MM.1S (cell line): ENCODE measurements around the gene ARHGEF10L.

Experiments
- DNase-seq: peaks from one replicate; pipeline ENCODE4 v3.0.0-alpha.2; 2015
- H2AFZ ChIP-seq: fragments of 300-600 bp; sonication (generic); 2 replicates; pipeline ENCODE4 v1.6.0; 2016; ENCODE audit warnings: antibody characterized with exemption, low read length
- H3F3A ChIP-seq: fragments of 300-600 bp; sonication (generic); 2 replicates; pipeline ENCODE4 v1.6.1; 2016; ENCODE audit warnings: mild to moderate bottlenecking, antibody characterized with exemption, low read length, moderate library complexity, mixed read lengths; ENCODE audit not compliant: insufficient read depth
- H3K27ac ChIP-seq: fragments of 300-600 bp; sonication (generic); 2 replicates; pipeline ENCODE4 v1.5.1; 2016; ENCODE audit warnings: mild to moderate bottlenecking, low read length
- H3K27me3 ChIP-seq: fragments of 300-600 bp; sonication (generic); replicated peaks from 2 replicates; pipeline ENCODE4 v1.6.0; 2016; ENCODE audit warnings: low read length; ENCODE audit not compliant: insufficient read depth
- H3K36me3 ChIP-seq: fragments of 300-600 bp; sonication (generic); replicated peaks from 2 replicates; pipeline ENCODE4 v1.6.1; 2016; ENCODE audit warnings: mild to moderate bottlenecking, low read length, mixed read lengths; ENCODE audit not compliant: insufficient read depth
- H3K4me1 ChIP-seq: fragments of 300-600 bp; sonication (generic); 2 replicates; pipeline ENCODE4 v1.6.1; 2016; ENCODE audit warnings: low read length, mixed read lengths
- H3K4me2 ChIP-seq: fragments of 300-600 bp; sonication (generic); 2 replicates; pipeline ENCODE4 v1.6.0; 2016; ENCODE audit warnings: low read depth, low read length
- H3K4me3 ChIP-seq: fragments of 300-600 bp; sonication (generic); 2 replicates; pipeline ENCODE4 v1.5.1; 2016; ENCODE audit warnings: low read length, mixed read lengths
- H3K79me2 ChIP-seq: fragments of 300-600 bp; sonication (generic); 2 replicates; pipeline ENCODE4 v1.6.1; 2016; ENCODE audit warnings: mixed run types, low read length, mixed read lengths
- H3K9ac ChIP-seq: fragments of 300-600 bp; sonication (generic); 2 replicates; pipeline ENCODE4 v1.6.1; 2016; ENCODE audit warnings: low read length, mixed read lengths
- H3K9me2 ChIP-seq: fragments of 300-600 bp; sonication (generic); replicated peaks from 2 replicates; pipeline ENCODE4 v1.6.1; 2016; ENCODE audit warnings: mild to moderate bottlenecking, low read length, mixed read lengths; ENCODE audit not compliant: insufficient read depth
- H3K9me3 ChIP-seq: fragments of 300-600 bp; sonication (generic); replicated peaks from 2 replicates; pipeline ENCODE4 v1.6.1; 2016; ENCODE audit warnings: mild to moderate bottlenecking, low read length, mixed read lengths; ENCODE audit not compliant: insufficient read depth
- H4K20me1 ChIP-seq: fragments of 300-600 bp; sonication (generic); 2 replicates; pipeline ENCODE4 v1.6.1; 2016; ENCODE audit warnings: mild to moderate bottlenecking, low read length, moderate library complexity, mixed read lengths; ENCODE audit not compliant: insufficient read depth
- CTCF ChIP-seq: fragments of 300-600 bp; sonication (generic); IDR thresholded peaks from 2 replicates; pipeline ENCODE4 v1.5.1; 2016; ENCODE audit warnings: antibody characterized with exemption, low read length, mixed read lengths
- EZH2 ChIP-seq: fragments of 300-600 bp; sonication (generic); optimal IDR thresholded peaks from 2 replicates; pipeline ENCODE3; 2017; ENCODE audit warnings: low read depth, mild to moderate bottlenecking, antibody characterized with exemption, low read length, mixed read lengths
- EZH2phosphoT487 ChIP-seq: fragments of 300-600 bp; sonication (generic); IDR thresholded peaks from 2 replicates; pipeline ENCODE4 v1.6.1; 2018; ENCODE audit warnings: antibody characterized with exemption, low read length

ARHGEF10L gene

GRCh38 chr1:17531682-17532487, 7.6 kb upstream of the ARHGEF10L start:
- Histone ChIP-seq H2AFZ (no peak overlapping the region), H3F3A (no peaks in the 10 kb centered on the region), H4K20me1 (no peaks in the 10 kb centered on the region), H3K27ac (no peak overlapping the region), H3K4me1 (no peaks in the 10 kb centered on the region), H3K36me3 (no peaks in the 10 kb centered on the region), H3K79me2 (no peaks in the 10 kb centered on the region), H3K4me3 (no peak overlapping the region), H3K27me3 (peaks cover 46% of the 10 kb centered on the region), H3K9me2 (no peaks in the 10 kb centered on the region), H3K9me3 (no peaks in the 10 kb centered on the region), H3K9ac (no peak overlapping the region), H3K4me2 (no peak overlapping the region)
- no peak for TF ChIP-seq CTCF
- no peak for TF ChIP-seq EZH2
- TF ChIP-seq EZH2phosphoT487: no peak
- DNase-seq: no peak

GRCh38 chr1:17533201-17533600, 6.3 kb upstream of the ARHGEF10L start:
- H2AFZ ChIP-seq: no peak overlapping the region
- TF ChIP-seq EZH2phosphoT487: no peak
- no peak for TF ChIP-seq EZH2
- no peak for TF ChIP-seq CTCF
- no peak overlapping the region for H3K4me2 ChIP-seq
- H3K36me3 ChIP-seq: no peaks in the 10 kb centered on the region
- H3K27me3 ChIP-seq: peaks cover 45% of the 10 kb centered on the region
- H4K20me1 ChIP-seq: no peaks in the 10 kb centered on the region
- DNase-seq: no peak
- H3K79me2 ChIP-seq: no peaks in the 10 kb centered on the region
- no peak overlapping the region for H3K27ac ChIP-seq
- H3K9me2 ChIP-seq: no peaks in the 10 kb centered on the region
- H3F3A ChIP-seq: no peaks in the 10 kb centered on the region
- no peak overlapping the region for H3K4me3 ChIP-seq
- no peaks in the 10 kb centered on the region for H3K9me3 ChIP-seq
- no peaks in the 10 kb centered on the region for H3K4me1 ChIP-seq
- H3K9ac ChIP-seq: no peak overlapping the region

- Histone ChIP-seq H2AFZ (no peak overlapping the region), H3K27ac (peak overlapping the region; percentile 15; the same call in 1 of the 2 replicates), H3K9me2 (no peaks in the 10 kb centered on the region), H3K79me2 (no peaks in the 10 kb centered on the region), H3K4me1 (no peaks in the 10 kb centered on the region), H3K36me3 (no peaks in the 10 kb centered on the region), H3F3A (no peaks in the 10 kb centered on the region), H3K27me3 (peaks cover 46% of the 10 kb centered on the region), H3K9me3 (no peaks in the 10 kb centered on the region), H3K4me3 (no peak overlapping the region), H3K9ac (no peak overlapping the region), H3K4me2 (no peak overlapping the region), H4K20me1 (no peaks in the 10 kb centered on the region)
- no peak for TF ChIP-seq EZH2phosphoT487
- DNase-seq: no peak
These were observed 4.1 kb upstream of the ARHGEF10L start for GRCh38 chr1:17535300-17535936.

- DNase-seq: no peak
- H3K36me3 ChIP-seq: no peaks in the 10 kb centered on the region
- H2AFZ ChIP-seq: no peak overlapping the region
- no peaks in the 10 kb centered on the region for H3F3A ChIP-seq
- H3K9ac ChIP-seq: no peak overlapping the region
- no peaks in the 10 kb centered on the region for H3K79me2 ChIP-seq
- no peaks in the 10 kb centered on the region for H3K4me1 ChIP-seq
- no peak overlapping the region for H3K27ac ChIP-seq
- no peak overlapping the region for H3K4me3 ChIP-seq
- no peak for TF ChIP-seq EZH2
- TF ChIP-seq CTCF: no peak
- no peak for TF ChIP-seq EZH2phosphoT487
- peaks cover 56% of the 10 kb centered on the region for H3K27me3 ChIP-seq
- no peaks in the 10 kb centered on the region for H4K20me1 ChIP-seq
- H3K4me2 ChIP-seq: no peak overlapping the region
- no peaks in the 10 kb centered on the region for H3K9me2 ChIP-seq
- H3K9me3 ChIP-seq: no peaks in the 10 kb centered on the region
These were observed 1.5 kb upstream of the ARHGEF10L start for GRCh38 chr1:17538010-17538409.
